Activated CD8-positive, alpha-beta T cell treated with anti-CD3 and anti-CD28 coated beads, Interleukin-2, amount 10 ng/mL, durations not matched to agents 7 days and 5 days (primary cell): ENCODE results near the gene ZC3H10. TPM values are rescaled to one million over a fixed set of nuclear protein-coding genes. Genes with fewer than 3 reads are reported as not detected.

Experiments
- ATAC-seq: fragments of 150-1000 bp; cut with Tn5 transposase; one replicate; pipeline ENCODE4 v1.10.0; 2021; ENCODE audit warnings: moderate library complexity
- CTCF ChIA-PET: fragments of 350-600 bp; sonication (Branson Sonifier 250); formaldehyde crosslinking; loops from one replicate; lab custom pipeline; 2021; ENCODE audit warnings: antibody characterized with exemption; lab: Charles Lee
- POLR2A ChIA-PET: fragments of 350-600 bp; sonication (Branson Sonifier 250); formaldehyde crosslinking; loops from one replicate; lab custom pipeline; 2021; ENCODE audit warnings: antibody characterized with exemption; lab: Charles Lee
- DNase-seq: peaks from one replicate; pipeline ENCODE4 v3.0.0-alpha.2; 2020
- H3K27ac Mint-ChIP-seq: one replicate; pipeline ENCODE4 v1.8.0; 2021; ENCODE audit warnings: mild to moderate bottlenecking, mixed read lengths
- H3K27me3 Mint-ChIP-seq: one replicate; pipeline ENCODE4 v1.8.0; 2021; ENCODE audit warnings: low read depth, mixed read lengths
- H3K36me3 Mint-ChIP-seq: one replicate; pipeline ENCODE4 v1.8.0; 2021; ENCODE audit warnings: low read depth, mixed read lengths
- H3K4me1 Mint-ChIP-seq: one replicate; pipeline ENCODE4 v1.8.0; 2021; ENCODE audit warnings: low read depth, mixed read lengths
- H3K4me3 Mint-ChIP-seq: one replicate; pipeline ENCODE4 v1.8.0; 2021; ENCODE audit warnings: mild to moderate bottlenecking, mixed read lengths
- H3K9me3 Mint-ChIP-seq: one replicate; pipeline ENCODE4 v1.8.0; 2022; ENCODE audit warnings: mixed read lengths; ENCODE audit not compliant: insufficient read depth
- total RNA-seq, 2 experiments: library from RNA; stranded (reverse); gene quantifications; one replicate each; pipeline ENCODE4 v1.2.3, GENCODE V29; 2021

ZC3H10 gene
- total RNA-seq, 2 experiments from 2014 or later, result 9.1 to 10.6 TPM

- ATAC-seq (no peak), DNase-seq (no peak)
- H3K4me3 Mint-ChIP-seq, result peak overlapping the region; percentile 79
- H3K27me3 Mint-ChIP-seq, result peaks cover 22% of the 10 kb centered on the region
- no peaks in the 10 kb centered on the region for H3K36me3 Mint-ChIP-seq
- no peak overlapping the region for H3K27ac Mint-ChIP-seq
- POLR2A ChIA-PET, result interaction anchor here (1.1 to 5.2 kb wide), 2 partner anchors 22 to 35 kb away, joined by 3 to 26 read pairs; partner anchors contain the start of gene PA2G4
- peaks cover 29% of the 10 kb centered on the region for H3K4me1 Mint-ChIP-seq
- CTCF ChIA-PET, result interaction anchor here (0.8 to 5.8 kb wide), 5 partner anchors 14 to 37 kb away, joined by 3 to 45 read pairs (median 3); partner anchors contain the start of genes PA2G4 and ZC3H10
- no peaks in the 10 kb centered on the region for H3K9me3 Mint-ChIP-seq
Observed at GRCh38 chr12:56081393-56082347, 36.4 kb upstream of the ZC3H10 start.

GRCh38 chr12:56082382-56082781, 35.7 kb upstream of the ZC3H10 start:
- DNase-seq (no peak), ATAC-seq (no peak)
- ChIA-PET CTCF (interaction anchor here (0.7 to 5.8 kb wide), 3 partner anchors 21 to 35 kb away, joined by 3 to 45 read pairs (median 3); partner anchors contain the start of gene PA2G4), POLR2A (interaction anchor here (5.2 kb wide), 1 partner anchor 21 kb away, joined by 26 read pairs; the partner anchor contains the start of gene PA2G4)
- Mint-ChIP-seq H3K4me3 (no peak overlapping the region), H3K27ac (no peak overlapping the region), H3K27me3 (peaks cover 22% of the 10 kb centered on the region), H3K4me1 (peaks cover 29% of the 10 kb centered on the region), H3K36me3 (no peaks in the 10 kb centered on the region), H3K9me3 (no peaks in the 10 kb centered on the region)

DNA sequence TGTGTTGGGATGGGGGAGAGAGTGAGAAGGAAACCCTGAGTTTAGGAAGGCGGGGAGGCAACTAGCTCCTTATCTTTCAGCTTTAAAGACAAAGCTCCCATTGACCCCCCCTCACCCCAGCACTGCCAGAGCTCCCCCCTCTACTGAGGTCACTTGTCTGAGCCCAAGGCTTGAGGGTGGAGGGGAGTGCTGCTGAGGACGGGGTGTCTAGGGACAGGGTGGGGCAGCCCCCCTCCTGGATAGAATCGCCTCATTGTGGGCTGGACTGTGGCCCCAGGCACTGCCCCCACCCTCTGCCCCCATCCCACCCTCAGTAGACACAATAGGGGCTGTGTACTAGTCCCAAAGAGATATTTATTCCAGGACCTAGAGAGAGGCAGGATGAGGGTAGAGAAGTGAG, 35.1 kb upstream of the ZC3H10 start:
- no peaks in the 10 kb centered on the region for H3K36me3 Mint-ChIP-seq
- no peak overlapping the region for H3K27ac Mint-ChIP-seq
- DNase-seq, result no peak
- ATAC-seq, result no peak
- ChIA-PET POLR2A (interaction anchor here (5.2 kb wide), 1 partner anchor 21 kb away, joined by 26 read pairs; the partner anchor contains the start of gene PA2G4), CTCF (interaction anchor here (0.7 to 4.0 kb wide), 5 partner anchors 13 to 36 kb away, joined by 3 to 22 read pairs (median 3); partner anchors contain the start of genes PA2G4 and ZC3H10)
- H3K4me1 Mint-ChIP-seq, result peaks cover 30% of the 10 kb centered on the region
- H3K27me3 Mint-ChIP-seq, result peaks cover 22% of the 10 kb centered on the region
- H3K9me3 Mint-ChIP-seq, result no peaks in the 10 kb centered on the region
- H3K4me3 Mint-ChIP-seq, result no peak overlapping the region

DNA sequence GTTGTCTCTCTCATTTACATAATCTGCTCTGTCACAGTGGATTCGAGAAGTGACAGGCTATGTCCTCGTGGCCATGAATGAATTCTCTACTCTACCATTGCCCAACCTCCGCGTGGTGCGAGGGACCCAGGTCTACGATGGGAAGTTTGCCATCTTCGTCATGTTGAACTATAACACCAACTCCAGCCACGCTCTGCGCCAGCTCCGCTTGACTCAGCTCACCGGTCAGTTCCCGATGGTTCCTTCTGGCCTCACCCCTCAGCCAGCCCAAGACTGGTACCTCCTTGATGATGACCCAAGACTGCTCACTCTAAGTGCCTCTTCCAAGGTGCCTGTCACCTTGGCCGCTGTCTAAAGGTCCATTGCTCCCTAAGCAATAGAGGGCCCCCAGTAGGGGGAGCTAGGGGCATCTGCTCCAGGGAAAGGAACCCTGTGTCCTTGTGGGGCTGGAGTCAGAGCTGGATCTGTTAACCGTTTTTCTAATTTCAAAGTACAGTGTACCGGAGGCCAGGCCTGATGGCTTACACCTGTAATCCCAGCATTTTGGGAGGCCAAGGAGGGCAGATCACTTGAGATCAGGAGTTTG, 33.0 kb upstream of the ZC3H10 start:
- ChIA-PET POLR2A (interaction anchor here (1.1 to 2.4 kb wide), 3 partner anchors 12 to 32 kb away, joined by 3 to 14 read pairs (median 8); partner anchors contain the start of genes PA2G4 and RPL41), CTCF (interaction anchor here (0.7 to 4.0 kb wide), 20 partner anchors 11 to 356 kb away, joined by 3 to 22 read pairs (median 4); partner anchors contain the start of genes PA2G4, RAB5B, SMARCC2 and ZC3H10)
- peak; percentile 59 for DNase-seq
- H3K4me1 Mint-ChIP-seq, result peaks cover 30% of the 10 kb centered on the region
- H3K27ac Mint-ChIP-seq, result no peak overlapping the region
- no peak overlapping the region for H3K4me3 Mint-ChIP-seq
- peaks cover 19% of the 10 kb centered on the region for H3K27me3 Mint-ChIP-seq
- peak; percentile 79 for ATAC-seq
- H3K36me3 Mint-ChIP-seq, result no peaks in the 10 kb centered on the region
- H3K9me3 Mint-ChIP-seq, result no peaks in the 10 kb centered on the region

DNA sequence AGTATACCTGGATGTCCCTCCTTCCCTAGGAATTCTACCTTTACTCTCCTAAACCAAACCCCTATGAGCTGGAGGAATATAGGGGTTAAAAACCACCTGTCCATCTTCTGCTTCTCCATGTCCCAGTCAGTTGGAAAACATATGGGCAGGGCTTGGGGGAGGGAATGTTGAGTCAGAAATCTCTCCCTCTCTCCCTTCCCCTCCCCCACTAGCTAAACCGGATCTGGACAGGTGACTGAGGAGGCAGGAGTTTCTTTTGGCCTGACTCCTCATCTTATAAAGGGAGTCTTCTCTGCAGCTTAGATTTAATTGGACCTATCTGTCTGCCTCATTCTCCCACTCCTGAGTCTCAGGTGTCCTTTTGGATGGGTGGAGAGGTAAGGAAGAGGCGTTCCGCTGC, 32.0 kb upstream of the ZC3H10 start:
- ChIA-PET CTCF (interaction anchor here (0.8 to 4.0 kb wide), 9 partner anchors 10 to 357 kb away, joined by 3 to 22 read pairs (median 6); partner anchors contain the start of genes PA2G4 and ZC3H10), POLR2A (interaction anchor here (0.7 to 2.4 kb wide), 4 partner anchors 10 to 748 kb away, joined by 3 to 14 read pairs (median 6); partner anchors contain the start of genes PA2G4 and RPL41)
- peaks cover 14% of the 10 kb centered on the region for H3K27me3 Mint-ChIP-seq
- H3K36me3 Mint-ChIP-seq, result no peaks in the 10 kb centered on the region
- H3K9me3 Mint-ChIP-seq, result no peaks in the 10 kb centered on the region
- DNase-seq (no peak), ATAC-seq (no peak)
- peaks cover 21% of the 10 kb centered on the region for H3K4me1 Mint-ChIP-seq
- H3K4me3 Mint-ChIP-seq, result no peak overlapping the region
- H3K27ac Mint-ChIP-seq, result no peak overlapping the region

GRCh38 chr12:56086608-56087007, 31.5 kb upstream of the ZC3H10 start:
- no peak for DNase-seq
- ATAC-seq, result no peak
- Mint-ChIP-seq H3K36me3 (no peaks in the 10 kb centered on the region), H3K27ac (no peak overlapping the region), H3K4me1 (peaks cover 19% of the 10 kb centered on the region), H3K27me3 (peaks cover 14% of the 10 kb centered on the region), H3K4me3 (no peak overlapping the region), H3K9me3 (no peaks in the 10 kb centered on the region)
- CTCF ChIA-PET, result interaction anchor here (1.2 to 4.0 kb wide), 2 partner anchors 18 to 40 kb away, joined by 3 to 22 read pairs; partner anchors contain the start of gene PA2G4
- POLR2A ChIA-PET, result interaction anchor here (0.7 to 2.4 kb wide), 2 partner anchors 17 to 748 kb away, joined by 3 to 14 read pairs; partner anchors contain the start of gene PA2G4

DNA sequence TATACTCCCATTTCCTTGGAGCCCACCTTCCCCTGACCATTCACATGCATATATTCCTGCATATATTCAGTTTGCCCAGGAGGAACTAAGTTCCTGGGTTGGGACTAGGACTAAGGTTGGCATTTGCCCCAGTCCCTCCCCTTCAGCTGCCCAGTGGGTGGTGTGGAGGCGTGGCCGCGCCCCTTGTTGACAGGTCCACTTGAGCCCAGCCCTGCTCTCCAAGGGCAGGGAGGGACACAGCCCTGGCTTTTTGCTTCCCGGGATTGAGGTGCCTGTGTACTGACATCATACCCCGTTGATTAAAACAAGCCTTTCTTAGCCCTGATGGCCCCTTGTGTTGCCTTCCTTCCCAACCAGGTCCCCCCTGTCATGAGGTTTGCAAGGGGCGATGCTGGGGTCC, 30.8 kb upstream of the ZC3H10 start:
- ChIA-PET CTCF (no interaction called here), POLR2A (no interaction called here)
- no peak overlapping the region for H3K27ac Mint-ChIP-seq
- ATAC-seq, result no peak
- H3K9me3 Mint-ChIP-seq, result no peaks in the 10 kb centered on the region
- peaks cover 9% of the 10 kb centered on the region for H3K27me3 Mint-ChIP-seq
- H3K36me3 Mint-ChIP-seq, result no peaks in the 10 kb centered on the region
- DNase-seq, result no peak
- peaks cover 19% of the 10 kb centered on the region for H3K4me1 Mint-ChIP-seq
- no peak overlapping the region for H3K4me3 Mint-ChIP-seq

- DNase-seq (no peak), ATAC-seq (no peak)
- no peak overlapping the region for H3K27ac Mint-ChIP-seq
- peaks cover 23% of the 10 kb centered on the region for H3K4me1 Mint-ChIP-seq
- no peaks in the 10 kb centered on the region for H3K9me3 Mint-ChIP-seq
- peaks cover 7% of the 10 kb centered on the region for H3K36me3 Mint-ChIP-seq
- POLR2A ChIA-PET, result no interaction called here
- CTCF ChIA-PET, result interaction anchor here (3.7 kb wide), 1 partner anchor 13 kb away, joined by 21 read pairs; no protein-coding TSS in a partner anchor
- H3K4me3 Mint-ChIP-seq, result no peak overlapping the region
- H3K27me3 Mint-ChIP-seq, result peaks cover 25% of the 10 kb centered on the region
Observed at GRCh38 chr12:56097738-56098137, 20.3 kb upstream of the ZC3H10 start.

GRCh38 chr12:56098592-56098991, 19.5 kb upstream of the ZC3H10 start:
- H3K4me3 Mint-ChIP-seq, result no peak overlapping the region
- no peak overlapping the region for H3K27ac Mint-ChIP-seq
- H3K4me1 Mint-ChIP-seq, result peaks cover 31% of the 10 kb centered on the region
- no peaks in the 10 kb centered on the region for H3K9me3 Mint-ChIP-seq
- ChIA-PET CTCF (interaction anchor here (2.0 kb wide), 1 partner anchor 13 kb away, joined by 6 read pairs; no protein-coding TSS in a partner anchor), POLR2A (no interaction called here)
- DNase-seq (no peak), ATAC-seq (no peak)
- peaks cover 9% of the 10 kb centered on the region for H3K36me3 Mint-ChIP-seq
- peaks cover 20% of the 10 kb centered on the region for H3K27me3 Mint-ChIP-seq

- H3K4me1 Mint-ChIP-seq, result peaks cover 37% of the 10 kb centered on the region
- peaks cover 15% of the 10 kb centered on the region for H3K36me3 Mint-ChIP-seq
- peak overlapping the region; percentile 6 for H3K27ac Mint-ChIP-seq
- CTCF ChIA-PET, result interaction anchor here (2.0 kb wide), 1 partner anchor 14 kb away, joined by 6 read pairs; no protein-coding TSS in a partner anchor
- no peaks in the 10 kb centered on the region for H3K9me3 Mint-ChIP-seq
- no peak for DNase-seq
- POLR2A ChIA-PET, result no interaction called here
- ATAC-seq, result no peak
- H3K4me3 Mint-ChIP-seq, result no peak overlapping the region
- H3K27me3 Mint-ChIP-seq, result peaks cover 18% of the 10 kb centered on the region
Observed at GRCh38 chr12:56099787-56100186, 18.3 kb upstream of the ZC3H10 start.

DNA sequence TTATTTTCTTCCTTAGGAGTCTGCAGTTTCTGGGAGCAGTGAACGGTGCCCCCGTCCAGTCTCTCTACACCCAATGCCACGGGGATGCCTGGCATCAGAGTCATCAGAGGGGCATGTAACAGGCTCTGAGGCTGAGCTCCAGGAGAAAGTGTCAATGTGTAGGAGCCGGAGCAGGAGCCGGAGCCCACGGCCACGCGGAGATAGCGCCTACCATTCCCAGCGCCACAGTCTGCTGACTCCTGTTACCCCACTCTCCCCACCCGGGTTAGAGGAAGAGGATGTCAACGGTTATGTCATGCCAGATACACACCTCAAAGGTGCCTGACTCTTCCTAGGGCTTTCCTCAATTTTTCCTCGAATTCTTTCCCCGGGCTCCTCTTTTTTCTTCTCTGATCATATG, 17.0 kb upstream of the ZC3H10 start:
- H3K27ac Mint-ChIP-seq, result no peak overlapping the region
- DNase-seq (no peak), ATAC-seq (no peak)
- no peaks in the 10 kb centered on the region for H3K9me3 Mint-ChIP-seq
- H3K4me3 Mint-ChIP-seq, result no peak overlapping the region
- peaks cover 10% of the 10 kb centered on the region for H3K27me3 Mint-ChIP-seq
- H3K36me3 Mint-ChIP-seq, result peaks cover 25% of the 10 kb centered on the region
- ChIA-PET POLR2A (no interaction called here), CTCF (interaction anchor here (1.4 to 13.1 kb wide), 2 partner anchors 16 to 55 kb away, joined by 3 to 88 read pairs; no protein-coding TSS in a partner anchor)
- peaks cover 43% of the 10 kb centered on the region for H3K4me1 Mint-ChIP-seq
